ENCODE results near the gene NXT1.

The NXT1 gene

DNA sequence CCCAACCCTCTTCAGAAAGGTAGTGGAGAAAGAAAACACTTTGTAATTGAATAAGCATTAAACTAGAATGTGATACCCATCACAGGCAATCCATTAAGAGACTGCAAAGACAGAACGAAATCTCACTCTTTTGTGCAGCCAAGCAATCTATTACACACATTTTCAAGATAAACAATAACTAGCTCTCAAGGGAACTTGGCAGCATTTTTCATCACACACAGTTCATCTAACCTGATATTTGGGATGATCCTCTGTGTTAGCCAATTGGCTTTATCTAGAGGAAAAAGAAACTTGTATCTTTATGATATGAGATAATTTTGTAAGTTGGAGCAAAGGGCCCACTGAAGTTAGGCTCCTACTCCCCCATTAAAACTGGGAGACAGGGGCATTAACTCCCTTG is 9.9 kb downstream of the NXT1 start:
- no peak for DNase-seq

DNA sequence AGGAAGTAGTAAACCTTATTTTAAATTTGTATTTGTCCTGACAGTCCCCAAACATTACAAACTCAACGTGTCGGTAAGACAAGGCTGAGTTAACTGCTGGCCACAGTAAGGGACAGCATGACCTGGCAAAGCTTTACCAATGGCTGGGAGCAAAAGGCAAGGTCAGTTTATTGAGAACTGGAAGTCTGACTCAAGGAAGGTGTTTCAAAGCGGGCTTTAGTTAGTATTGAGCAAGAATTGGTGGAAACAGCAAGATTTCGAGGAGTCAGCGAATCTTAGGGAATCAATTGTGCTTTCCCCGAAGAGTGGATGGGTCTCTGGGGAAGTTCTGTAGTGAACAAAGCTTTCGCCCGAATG is 10.5 kb downstream of the NXT1 start:
- DNase-seq = no peak

DNA sequence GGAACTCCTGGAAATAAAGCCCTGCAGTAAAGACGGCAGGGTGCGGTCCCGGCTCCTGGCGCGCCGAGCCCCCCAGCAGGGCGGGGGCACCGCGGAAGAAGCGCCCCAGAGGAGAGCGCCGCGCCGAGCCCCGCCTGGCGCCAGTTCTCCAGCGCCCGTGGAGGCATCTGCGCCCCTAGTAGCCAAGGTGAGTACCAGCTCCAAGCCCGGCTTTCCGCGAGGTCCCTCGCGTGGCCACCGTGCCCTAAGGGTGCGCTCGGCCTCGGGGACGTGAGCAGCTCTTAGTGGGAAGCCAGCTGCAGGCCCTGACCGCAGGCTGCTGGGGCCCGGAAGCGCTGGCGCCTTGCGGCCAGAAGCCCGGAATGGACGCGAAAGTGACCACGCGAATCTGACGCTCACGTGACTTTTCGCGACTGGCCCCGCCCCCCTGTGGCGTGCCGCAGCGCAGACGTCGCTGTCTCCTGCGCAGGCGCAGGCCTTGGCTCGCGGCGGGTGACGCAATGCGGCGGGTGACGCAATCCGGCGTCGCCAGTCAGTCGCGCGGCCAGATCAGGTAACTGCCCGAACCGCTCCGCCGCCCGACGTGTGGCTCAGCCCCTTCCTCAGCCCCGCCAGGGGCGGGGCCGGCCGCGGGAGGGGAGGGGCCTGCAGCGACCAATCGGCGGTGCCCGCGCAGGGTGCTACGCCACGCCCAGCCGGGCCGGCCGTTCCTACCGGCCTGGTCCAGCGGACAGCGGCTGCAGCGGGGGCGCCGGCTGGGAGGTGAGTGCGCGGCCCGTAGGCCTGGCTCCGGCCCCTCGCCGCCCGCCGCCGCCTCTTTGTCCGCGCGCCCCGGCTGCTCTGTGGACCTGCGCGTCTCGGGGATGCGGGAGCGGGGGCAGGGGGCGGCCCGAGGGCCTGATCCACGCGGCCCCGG is 11.1 kb downstream of the NXT1 start, which contains the start of gene GZF1:
Gene GZF1 (plus strand): TSS at position 707 of the 916 bp plus-strand sequence. CDS start 2,202 bp downstream, outside the sequence.
- peak; percentile 97 for DNase-seq

DNA sequence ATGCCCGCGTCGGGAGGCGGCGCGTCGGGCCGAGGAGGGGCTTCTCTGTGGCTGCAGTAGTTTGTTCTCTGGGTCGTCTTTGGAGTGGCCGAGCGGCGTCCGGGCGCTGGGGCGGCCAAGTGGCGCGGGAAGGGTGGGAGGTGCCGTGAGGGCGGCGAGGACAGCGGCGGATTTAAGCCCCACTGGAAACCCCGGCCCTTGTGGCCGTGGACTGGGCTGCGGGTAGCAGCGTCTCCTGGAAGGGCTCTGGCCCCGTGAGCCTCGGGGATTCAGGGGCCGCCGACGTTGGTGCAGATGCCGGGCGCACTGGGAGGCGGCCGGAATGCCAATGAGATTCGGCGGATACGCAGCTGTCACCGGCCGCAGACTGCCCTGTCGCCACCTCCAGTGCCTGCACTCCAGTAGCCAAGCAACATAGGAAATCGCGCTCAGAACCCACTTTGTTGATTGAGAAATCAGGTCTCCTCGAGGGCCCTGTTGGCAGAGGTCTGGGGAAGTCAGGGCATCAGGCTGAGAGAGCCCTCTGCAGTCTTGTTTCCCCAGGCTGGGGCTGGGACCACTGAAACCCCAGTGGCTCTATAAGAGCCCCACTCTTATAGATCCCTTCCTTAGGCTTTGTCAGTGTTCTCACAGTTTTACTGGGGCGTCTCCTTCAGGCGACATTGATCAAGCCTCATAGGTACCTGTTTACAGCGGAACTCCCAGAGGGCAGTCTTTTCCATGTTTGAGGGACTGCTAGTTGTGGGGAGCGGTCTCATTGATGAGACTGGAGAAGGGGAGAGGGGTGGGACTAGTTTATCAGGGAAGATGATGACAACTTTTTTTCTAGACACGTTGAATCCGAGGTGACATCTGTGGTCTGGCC is 12.0 kb downstream of the NXT1 start:
- DNase-seq = no peak

DNA sequence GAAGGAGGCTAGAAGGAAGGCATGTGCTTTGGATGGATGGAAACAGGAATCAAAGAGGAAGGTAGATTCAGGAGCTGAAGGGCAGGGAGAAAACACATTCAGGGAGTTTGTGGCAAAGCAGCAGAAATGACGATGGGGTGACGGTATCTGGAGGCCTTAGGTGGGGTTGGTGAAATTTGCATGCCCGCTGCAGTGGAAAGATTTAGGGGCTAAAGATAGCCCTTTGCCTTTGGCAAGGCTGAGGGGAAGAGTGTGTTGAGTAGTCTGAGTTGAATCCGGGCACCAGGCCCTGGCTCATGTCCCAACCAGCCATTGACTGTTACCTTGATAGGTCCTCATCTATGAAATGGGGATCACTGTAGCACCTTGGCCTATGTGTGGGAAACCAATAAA is 12.7 kb downstream of the NXT1 start:
- no peak for DNase-seq

DNA sequence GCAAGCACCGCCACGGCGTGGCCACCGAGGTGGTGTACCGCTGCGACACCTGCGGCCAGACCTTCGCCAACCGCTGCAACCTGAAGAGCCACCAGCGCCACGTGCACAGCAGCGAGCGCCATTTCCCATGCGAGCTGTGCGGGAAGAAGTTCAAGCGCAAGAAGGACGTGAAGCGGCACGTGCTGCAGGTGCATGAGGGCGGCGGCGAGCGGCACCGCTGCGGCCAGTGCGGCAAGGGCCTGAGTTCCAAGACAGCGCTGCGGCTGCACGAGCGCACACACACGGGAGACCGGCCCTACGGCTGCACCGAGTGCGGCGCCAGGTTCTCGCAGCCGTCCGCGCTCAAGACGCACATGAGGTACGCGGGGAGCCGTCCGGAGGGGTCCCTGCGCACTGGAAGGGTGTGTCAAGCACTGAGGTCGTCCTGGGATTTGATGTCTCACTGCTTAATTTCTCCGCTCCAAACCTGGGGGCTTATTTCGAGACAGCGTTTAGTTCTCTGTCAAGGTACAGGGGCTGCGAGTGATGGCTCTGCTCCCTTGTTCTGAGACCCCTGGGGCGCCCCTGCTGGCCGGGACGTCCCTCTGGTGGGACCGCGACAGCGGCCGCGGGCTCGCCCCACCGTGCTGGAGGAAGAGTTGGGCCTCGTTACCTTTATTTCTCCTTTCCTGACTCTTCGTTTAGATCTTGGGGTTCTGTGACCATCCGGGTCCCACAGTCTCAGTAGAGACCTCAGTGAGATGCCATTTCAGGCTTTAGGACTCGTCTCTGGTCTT is 15.0 kb downstream of the NXT1 start:
- DNase-seq = no peak

DNA sequence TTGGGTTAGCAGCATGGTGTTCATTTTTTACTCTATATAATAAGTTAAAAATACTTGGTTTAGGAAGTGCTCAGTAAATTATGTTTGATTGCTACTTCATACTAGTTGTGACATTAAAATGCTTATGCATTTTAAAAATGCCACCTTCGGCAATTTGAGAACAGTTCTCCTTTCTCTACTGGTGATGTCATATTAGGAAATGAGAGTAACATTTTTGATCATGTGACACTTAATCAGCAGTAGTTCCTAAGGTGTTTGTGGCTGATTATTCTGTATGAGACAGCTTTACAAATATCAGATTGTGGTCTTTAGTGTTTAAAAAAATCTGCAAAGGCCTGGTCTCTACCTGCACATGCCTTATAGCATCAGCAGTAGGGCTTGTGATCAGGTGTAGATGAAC is 15.8 kb downstream of the NXT1 start:
- no peak for DNase-seq

DNA sequence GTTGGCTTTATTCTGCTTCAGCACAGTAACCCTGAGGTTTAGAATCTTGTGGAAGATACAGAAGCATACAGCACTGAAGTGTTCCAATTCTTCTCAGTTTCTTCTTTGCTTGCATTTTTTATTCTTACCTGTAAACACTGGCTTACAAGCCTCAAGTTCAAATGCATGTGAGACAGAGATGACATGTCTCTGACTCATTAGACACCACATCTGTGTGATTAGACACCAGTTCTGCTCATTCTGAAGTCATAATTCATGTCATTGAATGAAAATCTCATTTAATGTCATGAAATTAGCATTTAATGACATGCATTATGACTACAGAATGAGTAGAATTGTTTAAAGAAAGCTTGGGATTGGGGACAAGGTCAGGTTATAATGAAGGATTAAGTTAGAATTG is 17.2 kb downstream of the NXT1 start:
- DNase-seq = no peak

DNA sequence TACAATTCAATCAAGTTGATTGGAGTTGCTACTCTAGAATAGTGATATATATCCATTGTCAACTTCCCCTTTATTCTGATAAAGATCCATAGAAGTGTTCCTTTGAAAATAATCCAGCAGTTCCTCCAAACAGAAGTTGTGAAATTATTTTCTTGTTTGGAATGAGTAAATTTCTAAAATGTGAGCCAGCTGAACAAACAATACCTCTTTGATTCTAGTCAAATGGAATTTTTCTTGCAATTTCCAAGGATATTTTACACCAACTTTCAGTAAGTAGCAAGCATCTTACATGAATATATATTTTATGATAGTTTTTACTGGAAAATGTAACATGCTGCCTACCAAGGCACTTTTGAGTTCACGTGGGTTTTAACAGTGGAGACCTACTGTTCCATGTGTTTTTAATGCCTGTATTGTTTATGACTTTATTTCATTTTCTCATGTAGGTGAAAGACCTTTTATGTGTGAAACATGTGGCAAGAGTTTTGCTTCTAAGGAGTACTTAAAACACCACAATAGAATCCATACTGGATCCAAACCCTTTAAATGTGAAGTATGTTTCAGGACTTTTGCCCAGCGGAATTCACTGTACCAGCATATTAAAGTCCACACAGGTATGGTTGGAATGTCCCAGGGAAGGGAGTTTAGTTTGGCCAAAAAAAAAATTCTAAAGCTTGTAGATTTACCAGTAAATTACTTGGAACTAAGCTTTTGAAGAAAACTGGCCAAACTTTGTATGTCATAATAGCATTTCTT is 17.9 kb downstream of the NXT1 start:
- DNase-seq = no peak

DNA sequence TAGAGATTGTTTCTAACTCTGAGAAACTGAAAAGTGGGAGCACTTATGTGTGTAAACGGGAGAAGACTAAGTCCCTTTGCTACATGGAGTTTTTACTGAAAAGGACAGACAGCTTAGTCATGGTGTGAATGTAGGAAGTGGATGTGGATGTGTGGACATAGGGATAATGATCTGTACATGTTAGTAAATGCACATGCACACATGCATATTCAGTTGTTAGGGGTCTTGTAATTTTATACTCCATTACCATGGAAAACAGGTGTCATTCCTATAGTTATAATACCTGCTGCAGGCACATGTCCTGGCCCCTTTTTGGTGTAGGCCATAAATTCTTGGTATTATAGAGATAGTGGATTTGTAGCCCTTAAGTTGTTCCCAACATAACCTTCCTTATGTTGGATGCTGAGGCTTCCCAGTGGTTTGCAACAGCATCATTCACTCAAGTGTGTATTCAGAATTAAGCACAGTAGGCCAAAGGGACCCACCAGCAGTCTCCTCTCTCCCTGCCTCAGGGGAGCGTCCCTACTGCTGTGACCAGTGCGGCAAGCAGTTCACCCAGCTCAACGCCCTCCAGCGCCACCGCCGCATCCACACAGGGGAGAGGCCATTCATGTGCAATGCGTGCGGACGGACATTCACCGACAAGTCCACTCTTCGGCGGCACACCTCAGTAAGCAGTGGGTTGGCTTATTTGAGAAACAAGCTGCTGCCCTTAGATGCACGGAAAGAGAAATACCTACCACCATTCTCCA is 18.7 kb downstream of the NXT1 start:
- no peak for DNase-seq

DNA sequence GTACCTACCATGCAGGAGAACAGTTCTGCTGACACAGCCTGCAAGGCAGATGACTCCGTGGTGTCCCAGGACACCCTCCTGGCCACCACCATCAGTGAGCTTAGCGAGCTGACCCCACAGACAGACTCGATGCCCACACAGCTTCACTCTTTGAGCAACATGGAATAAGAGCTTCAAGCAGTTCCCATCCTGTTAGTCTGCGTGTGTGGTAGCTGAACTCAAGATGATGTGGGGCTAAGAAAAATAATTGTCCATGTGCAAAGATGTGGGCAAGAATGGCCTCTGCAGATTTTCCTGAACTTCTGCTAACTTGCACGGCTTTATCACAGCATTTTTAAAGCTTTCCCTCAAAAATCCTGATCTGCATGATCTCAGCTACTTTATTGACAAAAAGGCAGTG is 19.7 kb downstream of the NXT1 start:
- DNase-seq = no peak

DNA sequence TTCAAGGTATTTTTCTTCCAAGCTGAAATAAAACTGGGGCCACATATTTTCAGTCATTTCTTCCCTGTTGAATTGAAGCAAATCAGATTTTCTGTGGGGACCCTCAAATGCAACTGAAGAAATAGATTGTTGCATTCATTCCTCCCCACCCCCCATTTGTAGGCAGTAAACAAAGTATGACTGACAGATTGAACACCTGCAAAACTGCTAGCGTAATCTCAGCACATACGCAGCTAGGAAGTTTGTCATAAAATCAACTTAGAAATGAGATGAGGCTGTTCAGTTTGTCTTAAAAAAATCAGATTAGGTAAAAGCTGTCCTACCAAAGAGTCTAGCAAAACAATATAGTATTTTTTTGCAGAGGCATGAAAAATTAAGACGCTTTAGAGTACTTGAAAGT is 20.3 kb downstream of the NXT1 start:
- no peak for DNase-seq

DNA sequence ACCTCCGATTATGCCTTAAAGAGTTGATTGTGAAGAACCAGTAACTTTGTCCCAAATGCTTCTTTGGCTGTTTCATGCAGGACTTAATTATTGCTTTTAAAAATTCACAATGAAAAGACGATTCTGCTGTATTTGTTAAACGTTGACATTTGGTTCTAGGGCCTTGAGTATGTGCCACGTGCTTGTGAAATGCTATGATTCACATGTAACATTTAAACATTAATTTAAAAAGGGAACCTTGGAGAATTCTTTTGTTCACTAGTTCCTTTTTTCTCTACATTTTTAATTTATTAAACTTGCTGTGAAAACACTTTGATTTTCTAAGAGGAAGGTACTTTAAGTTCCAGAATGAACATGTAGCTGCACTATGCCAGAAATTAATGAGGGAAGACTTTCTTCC is 20.9 kb downstream of the NXT1 start:
- DNase-seq = no peak

DNA sequence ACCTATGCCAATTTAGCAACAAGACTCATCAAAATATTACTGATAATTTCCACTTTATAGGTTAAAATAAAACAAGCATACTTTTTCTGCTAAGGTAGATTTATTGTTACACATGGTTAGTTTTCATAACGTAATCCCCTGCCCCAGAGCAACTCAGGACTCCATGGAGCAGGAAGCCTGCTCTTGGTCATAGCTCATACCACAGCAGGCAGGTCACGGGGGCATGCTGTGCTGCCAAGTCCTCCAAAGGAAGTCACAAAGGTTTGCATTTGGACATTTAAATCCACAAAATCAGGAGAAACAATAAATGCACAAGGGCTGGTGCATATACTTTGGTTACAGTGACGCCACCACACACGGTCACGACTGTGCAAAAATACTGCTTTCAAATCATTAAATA is 23.9 kb downstream of the NXT1 start:
- DNase-seq = no peak

DNA sequence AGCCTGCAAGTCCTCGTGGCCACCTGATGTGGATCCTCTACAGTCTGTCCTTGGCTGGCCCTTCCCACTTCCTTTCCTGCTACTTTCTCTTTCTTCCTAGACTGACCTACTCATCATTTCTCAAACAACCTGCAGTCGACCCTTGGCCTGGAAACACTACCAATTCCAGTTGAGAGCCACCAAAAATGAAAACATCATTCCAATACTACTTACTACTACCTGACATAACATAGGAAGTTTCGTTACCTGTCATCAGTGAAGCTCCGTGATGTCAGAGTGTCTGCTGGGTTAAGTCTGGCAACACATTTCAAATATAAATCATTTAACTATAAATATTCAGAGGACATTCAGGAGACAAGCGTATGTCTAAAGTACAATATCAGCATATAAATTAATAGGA is 25.2 kb downstream of the NXT1 start:
- DNase-seq = no peak

DNA sequence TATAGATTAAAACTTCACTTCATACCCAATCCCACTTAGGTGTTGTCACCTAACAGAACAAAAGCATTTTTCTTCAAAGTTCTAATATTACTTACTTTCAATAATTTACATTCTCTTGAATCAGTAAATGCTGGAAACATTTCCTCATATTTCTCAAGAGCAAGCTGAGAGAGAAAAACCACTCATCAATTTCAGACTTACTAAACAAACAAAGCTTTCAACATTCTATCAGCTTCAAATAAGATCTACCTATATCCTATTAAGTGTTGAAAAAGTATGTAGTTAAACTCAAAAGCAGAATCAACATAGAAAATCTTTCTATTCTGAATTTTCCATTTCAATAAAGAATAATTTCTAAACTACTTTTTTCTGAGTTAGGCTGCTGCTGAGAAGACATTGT is 29.2 kb downstream of the NXT1 start:
- no peak for DNase-seq

DNA sequence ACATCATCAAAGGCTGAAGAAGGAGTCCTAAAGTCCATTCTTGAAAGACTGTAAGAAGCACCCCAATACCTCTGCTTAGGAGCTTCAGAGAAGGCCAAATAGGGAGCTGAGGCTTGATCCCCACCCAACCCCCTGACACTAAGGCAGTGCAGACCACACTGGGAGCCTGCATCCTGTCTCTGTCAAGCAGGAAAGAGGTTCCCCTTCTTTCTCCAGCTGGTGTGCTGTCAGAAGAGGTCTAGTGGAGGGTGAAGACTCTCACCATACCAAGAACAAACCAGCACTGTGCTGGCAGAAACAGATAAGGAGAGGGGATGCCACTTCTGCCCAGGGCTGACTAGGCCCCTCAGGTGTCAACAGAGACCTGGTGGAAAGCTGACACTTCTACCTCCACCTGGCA is 31.3 kb downstream of the NXT1 start:
- DNase-seq = no peak

DNA sequence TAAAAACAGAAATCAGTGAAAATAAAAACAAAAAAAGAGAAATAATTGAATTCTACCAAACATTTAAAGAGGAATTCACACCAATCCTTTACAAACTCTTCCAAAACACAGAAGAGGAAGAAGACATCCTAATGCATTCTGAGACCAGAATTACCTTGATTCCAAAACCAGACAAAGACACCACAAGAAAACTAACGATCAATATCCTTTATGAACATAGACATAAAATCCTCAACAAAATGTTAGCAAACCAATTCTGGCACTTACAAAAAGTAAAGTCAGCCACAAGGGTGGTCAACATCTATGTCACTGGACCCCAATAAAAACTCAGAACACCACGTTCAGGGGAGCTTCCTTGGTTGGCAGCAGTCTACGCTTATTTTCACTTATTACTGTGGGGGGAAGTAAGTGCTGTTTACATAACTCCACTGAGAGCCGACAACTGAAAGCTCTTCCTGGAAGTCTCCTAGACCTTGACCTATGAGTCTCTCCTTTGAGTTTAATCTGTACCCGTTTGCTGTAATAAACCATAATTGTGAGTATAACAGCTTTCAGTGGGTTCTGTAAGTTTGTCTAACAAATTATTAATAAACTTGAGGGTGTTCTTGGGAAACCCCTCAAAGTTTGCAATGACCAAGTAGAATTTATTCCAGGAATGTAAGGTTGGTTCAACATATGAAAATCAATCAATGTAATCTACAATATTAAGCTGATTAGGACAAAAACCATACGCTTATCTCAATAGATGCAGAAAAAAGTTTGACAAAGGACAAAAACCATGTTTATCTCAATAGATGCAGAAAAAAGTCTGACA is 35.9 kb downstream of the NXT1 start:
- DNase-seq = no peak

DNA sequence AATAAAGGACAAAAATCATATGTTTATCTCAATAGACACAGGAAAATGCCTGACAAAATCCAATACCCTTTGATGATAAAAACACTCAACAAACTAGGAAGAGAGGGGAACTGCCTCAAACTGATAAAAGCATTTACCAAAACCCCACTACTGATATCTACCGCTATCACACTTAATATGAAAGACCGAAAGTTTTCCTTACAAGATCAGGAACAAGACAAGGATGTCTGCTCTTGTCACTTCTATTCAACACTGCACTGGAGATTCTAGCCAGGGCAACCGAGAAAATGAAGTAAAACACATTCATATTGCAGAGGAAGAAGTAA is 36.5 kb downstream of the NXT1 start:
- no peak for DNase-seq

DNA sequence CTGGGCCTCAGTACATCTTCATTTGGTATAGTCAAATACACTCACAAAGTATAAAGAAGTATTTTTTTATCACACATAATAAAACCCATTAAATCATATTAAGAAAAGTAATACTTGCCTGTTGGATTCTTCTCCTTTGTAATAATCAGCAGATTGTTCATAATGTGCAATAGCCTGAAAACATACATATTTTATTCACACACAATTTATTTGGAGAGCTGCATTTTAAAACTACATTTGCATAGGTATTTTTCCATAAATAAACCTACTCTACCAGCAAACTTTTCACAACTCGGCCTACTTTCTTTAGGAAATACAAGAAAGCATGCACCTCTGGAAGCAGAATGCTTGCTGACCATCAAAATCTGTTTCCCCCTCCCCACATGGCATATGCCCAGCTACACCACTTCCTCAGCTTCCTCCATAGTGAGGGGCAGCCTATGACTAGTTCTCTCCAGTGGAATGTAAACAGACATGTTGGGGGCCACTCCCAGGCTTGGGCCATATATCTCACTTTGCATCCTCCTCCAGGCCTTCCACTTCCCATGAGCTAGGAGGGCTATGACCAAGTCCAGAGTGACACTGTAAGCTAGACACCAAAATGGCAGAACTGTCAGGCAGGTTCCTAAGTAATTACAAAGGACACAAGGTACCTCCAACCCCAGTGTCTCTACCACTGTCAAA is 39.6 kb downstream of the NXT1 start:
- DNase-seq = no peak
